HG02970 (cell line): Measurements from ENCODE around the gene TTC7B.

ENCODE experiments used
- ATAC-seq: cut with Tn5 transposase; IDR thresholded peaks from one replicate; pipeline ENCODE4 v1.9.1; 2021; ENCODE audit warnings: mild to moderate bottlenecking, moderate library complexity, moderate number of reproducible peaks; ENCODE audit not compliant: unreplicated experiment, low FRiP score

TTC7B gene

DNA sequence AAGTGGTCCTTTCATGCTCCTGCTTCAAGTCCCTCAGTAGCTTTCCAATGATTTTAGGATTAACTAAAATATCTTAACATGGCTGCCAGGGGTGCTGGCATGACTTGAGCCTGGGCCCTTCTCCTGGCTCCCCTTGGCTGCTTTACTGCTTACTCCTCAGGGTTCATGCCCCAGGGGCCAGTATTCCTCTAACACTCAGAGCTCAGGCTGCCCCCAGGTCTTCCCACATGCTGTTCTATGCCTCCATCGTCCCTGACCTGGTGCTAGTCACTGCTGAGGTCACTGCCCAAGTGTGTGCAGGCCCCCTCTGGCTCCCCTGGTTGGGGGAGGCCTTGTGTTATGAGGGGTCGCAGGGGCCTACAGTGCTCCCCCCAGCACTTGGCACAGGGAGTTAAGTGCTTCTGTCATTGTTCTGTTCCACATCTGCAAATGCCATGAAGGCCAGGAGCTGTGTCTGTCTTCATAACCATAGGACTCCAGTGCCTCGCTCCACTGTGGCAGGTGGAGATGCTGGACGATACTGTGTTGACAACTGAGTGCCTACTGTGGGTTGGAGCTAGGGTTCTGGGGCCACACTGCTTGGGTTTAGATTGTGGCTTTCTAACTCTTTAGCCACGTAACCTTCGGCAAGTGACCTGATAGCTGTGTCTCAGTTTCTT, 228.8 kb downstream of the TTC7B start:
- no peak for ATAC-seq

- ATAC-seq = no peak
These were observed 231.1 kb downstream of the TTC7B start for GRCh38 chr14:90585106-90585505.

- no peak for ATAC-seq
These were observed 232.2 kb downstream of the TTC7B start for GRCh38 chr14:90583916-90584605.

GRCh38 chr14:90583427-90583826, 232.8 kb downstream of the TTC7B start:
- no peak for ATAC-seq

- ATAC-seq = no peak
These were observed 234.1 kb downstream of the TTC7B start for GRCh38 chr14:90582166-90582565.

DNA sequence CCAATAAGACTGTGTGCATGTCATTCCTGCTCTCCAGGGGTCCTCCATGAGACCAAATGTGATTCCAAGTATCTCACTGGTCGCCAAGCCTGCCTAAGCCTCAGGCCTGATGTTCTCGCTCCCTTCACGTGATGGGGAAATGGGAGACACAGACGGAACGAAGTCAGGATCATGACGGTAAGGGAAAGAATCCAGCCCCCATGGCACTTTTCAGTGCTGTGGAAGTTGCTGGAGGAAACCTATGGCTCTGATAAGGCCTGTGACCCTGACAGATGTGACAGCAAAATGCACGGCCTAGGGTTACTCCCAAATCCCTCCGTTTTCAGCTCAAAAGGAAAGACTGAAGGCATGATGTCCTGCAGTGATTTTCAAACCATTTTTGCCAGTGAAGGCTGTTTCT, 234.5 kb downstream of the TTC7B start:
- no peak for ATAC-seq

GRCh38 chr14:90580377-90581335, 235.6 kb downstream of the TTC7B start:
- no peak for ATAC-seq

DNA sequence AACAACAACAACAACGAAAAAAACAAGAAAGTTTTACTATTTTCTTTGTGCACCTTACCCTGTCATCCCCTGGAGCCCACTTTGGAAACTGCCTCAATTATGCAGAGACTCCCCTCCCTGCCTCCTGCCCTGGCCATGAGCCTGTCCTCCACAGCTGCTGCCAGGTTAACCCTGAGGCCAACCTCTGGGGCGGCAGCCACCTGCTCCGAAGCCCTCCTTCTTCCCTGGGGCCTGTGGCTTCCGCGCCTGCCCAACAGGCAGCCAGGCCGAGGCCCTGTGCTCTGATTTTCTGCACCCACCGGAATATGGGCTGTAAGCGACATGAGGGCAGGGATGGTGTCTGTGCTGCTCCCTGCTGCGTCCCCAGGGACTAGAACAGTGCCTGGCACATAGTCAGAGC, 236.4 kb downstream of the TTC7B start:
- no peak for ATAC-seq

GRCh38 chr14:90579088-90579487, 237.1 kb downstream of the TTC7B start:
- no peak for ATAC-seq

DNA sequence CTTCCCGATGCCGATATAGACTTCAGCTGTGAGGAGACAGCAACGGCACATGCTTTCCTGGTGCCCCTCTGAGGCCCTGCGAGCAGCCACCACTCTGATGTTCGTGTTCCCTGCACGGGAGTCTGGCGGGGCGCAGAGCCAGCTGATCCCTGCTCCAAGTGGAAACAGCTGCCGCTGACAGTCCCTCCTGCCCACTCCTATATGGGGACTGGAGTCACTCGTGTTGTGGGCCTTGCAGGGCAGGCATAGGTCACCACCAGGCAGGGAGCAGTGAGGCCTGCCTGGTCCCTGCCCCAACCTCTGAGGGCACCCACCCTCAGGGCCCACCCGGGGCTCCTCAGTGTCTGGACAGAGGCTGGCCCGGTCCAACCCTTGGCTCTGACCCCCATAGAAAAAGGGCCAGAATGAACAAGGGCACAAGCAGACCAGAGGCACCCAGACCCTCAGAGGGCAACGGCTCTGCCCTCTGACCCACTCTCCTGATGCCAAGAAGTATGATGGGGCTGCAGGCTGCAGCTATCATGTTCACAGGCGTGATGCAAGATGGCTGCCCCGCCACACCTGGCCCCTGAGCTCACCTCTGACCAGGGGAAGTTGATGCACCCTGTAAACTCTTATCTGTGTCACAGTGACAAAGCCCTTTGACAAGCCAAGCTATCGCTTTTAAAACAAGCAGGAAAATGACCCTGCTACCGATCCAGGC, 237.8 kb downstream of the TTC7B start:
- ATAC-seq = no peak

GRCh38 chr14:90577661-90578282, 238.5 kb downstream of the TTC7B start:
- ATAC-seq = no peak

- ATAC-seq = no peak
These were observed 239.1 kb downstream of the TTC7B start for GRCh38 chr14:90576981-90577660.

DNA sequence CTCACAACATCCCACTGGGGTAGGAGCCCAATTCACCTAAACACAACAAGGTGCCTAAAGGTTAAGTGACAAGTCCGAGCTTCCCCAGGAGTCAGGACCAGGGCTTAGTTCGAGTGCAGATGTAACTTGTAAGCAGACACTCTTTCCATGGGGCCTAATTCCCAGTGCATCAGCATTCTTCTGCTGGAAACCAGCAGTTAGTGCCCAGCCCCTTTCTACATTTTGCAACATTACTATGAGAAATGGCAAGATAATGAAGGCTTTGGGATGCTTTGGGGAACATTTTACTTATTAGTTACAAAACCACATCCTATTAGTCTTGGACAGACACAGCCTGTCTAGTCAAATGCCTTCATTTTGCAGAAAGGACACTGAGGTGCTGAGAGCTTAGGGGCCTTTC, 239.6 kb downstream of the TTC7B start:
- no peak for ATAC-seq

DNA sequence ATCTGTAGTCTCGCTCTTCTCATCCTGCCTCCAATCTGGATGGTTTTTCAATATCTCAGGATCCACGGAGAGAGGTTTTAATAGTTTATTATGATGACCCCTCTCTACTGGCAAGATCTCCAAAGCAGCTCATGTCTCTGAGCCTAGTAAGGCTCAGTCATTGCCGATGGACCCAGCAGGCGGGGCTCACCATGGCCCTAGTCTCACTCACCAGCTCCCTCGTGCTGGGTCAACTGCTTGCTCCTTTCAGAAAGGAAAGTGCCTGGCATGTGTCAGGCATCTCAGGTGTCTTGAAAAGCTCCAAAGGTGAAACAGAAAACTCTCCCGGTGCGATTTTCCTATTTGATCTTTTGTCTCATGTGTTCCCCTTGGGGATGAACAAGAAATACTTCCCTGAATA, 240.4 kb downstream of the TTC7B start:
- no peak for ATAC-seq

GRCh38 chr14:90575336-90575735, 240.9 kb downstream of the TTC7B start:
- ATAC-seq = no peak

GRCh38 chr14:90574188-90575131, 241.8 kb downstream of the TTC7B start:
- no peak for ATAC-seq

DNA sequence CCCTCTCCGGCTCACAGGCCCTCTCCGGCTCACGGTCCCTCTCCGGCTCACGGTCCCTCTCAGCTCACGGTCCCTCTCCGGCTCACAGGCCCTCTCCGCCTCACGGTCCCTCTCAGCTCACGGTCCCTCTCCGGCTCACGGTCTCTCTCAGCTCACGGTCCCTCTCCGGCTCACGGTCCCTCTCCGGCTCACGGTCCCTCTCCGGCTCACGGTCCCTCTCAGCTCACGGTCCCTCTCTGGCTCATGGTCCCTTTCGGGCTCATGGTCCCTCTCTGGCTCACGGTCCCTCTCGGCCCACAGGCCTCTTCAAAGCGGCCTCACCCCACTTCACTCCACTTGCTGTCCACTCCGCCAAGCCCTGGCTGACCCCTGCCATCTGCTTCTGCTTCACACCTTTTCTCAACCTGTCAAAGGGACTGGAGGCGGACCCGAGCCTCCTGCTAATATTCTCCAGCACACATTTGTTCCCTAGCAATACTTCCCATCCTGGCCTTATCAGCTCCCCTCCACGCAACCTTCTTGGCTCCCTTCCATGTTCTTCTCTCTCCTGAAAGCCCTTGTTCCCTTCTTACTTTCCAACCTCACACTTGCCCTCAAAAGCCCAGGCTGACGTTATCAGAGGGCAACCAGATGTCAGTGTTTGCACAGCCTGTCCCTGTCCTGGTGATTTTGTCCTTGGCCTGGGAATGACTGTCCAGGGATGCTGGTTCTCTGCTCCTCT, 242.7 kb downstream of the TTC7B start:
- ATAC-seq = no peak
